H1 (cell line): ENCODE data around the gene YLPM1. TPM values are rescaled to one million over a fixed set of nuclear protein-coding genes. Genes with fewer than 3 reads are reported as not detected.

ENCODE experiments used
- CTCF ChIA-PET: fragments of 300-600 bp; sonication (Branson Sonifier 250); formaldehyde crosslinking; loops from one replicate; lab custom pipeline; 2021; ENCODE audit not compliant: partially characterized antibody; lab: Charles Lee
- POLR2A ChIA-PET: fragments of 300-600 bp; sonication (Branson Sonifier 250); formaldehyde crosslinking; loops from one replicate; lab custom pipeline; 2021; ENCODE audit warnings: inconsistent platforms; ENCODE audit not compliant: partially characterized antibody; lab: Charles Lee
- DNase-seq, 2 experiments: peaks; one replicate each; pipeline versions ENCODE4 v3.0.0 to v3.0.0-alpha.2; 2010 to 2022; ENCODE audit warnings: low spot score in 2 of 2, low read depth in 1 of 2, mixed read lengths in 1 of 2
- FAIRE-seq: peaks from 2 replicates; lab custom pipeline; 2011; peaks lifted over from hg19 to GRCh38; lab: Jason Lieb, UNC
- H2AFZ ChIP-seq: 2 replicates; pipeline ENCODE4 v1.8.1; 2012; ENCODE audit warnings: low read length, inconsistent platforms
- H2AK5ac ChIP-seq: 2 replicates; pipeline ENCODE4 v1.6.1; 2013; ENCODE audit warnings: low read depth, low read length
- H2BK120ac ChIP-seq: replicated peaks from 2 replicates; pipeline ENCODE3; 2013; ENCODE audit warnings: low read depth, low read length, inconsistent platforms
- H2BK12ac ChIP-seq: 2 replicates; pipeline ENCODE4 v1.6.1; 2013; ENCODE audit warnings: low read depth, low read length
- H2BK15ac ChIP-seq: 2 replicates; pipeline ENCODE4 v1.6.1; 2013; ENCODE audit warnings: low read length
- H2BK20ac ChIP-seq: 2 replicates; pipeline ENCODE4 v1.6.1; 2013; ENCODE audit warnings: low read length
- H2BK5ac ChIP-seq: 2 replicates; pipeline ENCODE4 v1.6.1; 2013; ENCODE audit warnings: low read depth, low read length
- H3K14ac ChIP-seq: 2 replicates; pipeline ENCODE4 v1.6.1; 2013; ENCODE audit warnings: inconsistent platforms; ENCODE audit not compliant: insufficient read length
- H3K18ac ChIP-seq: 2 replicates; pipeline ENCODE4 v1.6.1; 2013; ENCODE audit warnings: low read length; ENCODE audit errors: extremely low read depth
- H3K23ac ChIP-seq: 2 replicates; pipeline ENCODE4 v1.6.1; 2013; ENCODE audit warnings: inconsistent platforms; ENCODE audit not compliant: insufficient read length
- H3K23me2 ChIP-seq: 2 replicates; pipeline ENCODE4 v1.6.1; 2013; ENCODE audit warnings: low read depth, low read length
- H3K27ac ChIP-seq: 2 replicates; pipeline ENCODE4 v1.6.1; 2011; ENCODE audit warnings: low read depth, low read length, inconsistent platforms
- H3K27me3 ChIP-seq, 4 experiments: replicated peaks in 1 of 4; 1 replicate in 1 of 4; 2 replicates in 3 of 4; pipeline versions ENCODE4 v1.6.1 to v1.8.1; 2011 to 2013; ENCODE audit warnings: low read length in 3 of 4, mild to moderate bottlenecking in 3 of 4, inconsistent platforms in 2 of 4, mixed read lengths in 2 of 4, moderate library complexity in 1 of 4; ENCODE audit not compliant: control insufficient read depth in 3 of 4, insufficient read depth in 3 of 4; ENCODE audit errors: extremely low read depth in 1 of 4
- H3K36me3 ChIP-seq, 4 experiments: 2 replicates each; pipeline versions ENCODE4 v1.6.1 to v1.8.1; 2011 to 2013; ENCODE audit warnings: mild to moderate bottlenecking in 4 of 4, low read length in 3 of 4, moderate library complexity in 2 of 4, control low read depth in 1 of 4, inconsistent platforms in 1 of 4; ENCODE audit not compliant: insufficient read depth in 4 of 4, control insufficient read depth in 2 of 4
- H3K4ac ChIP-seq: replicated peaks from 2 replicates; pipeline ENCODE3; 2013; ENCODE audit warnings: low read length, low read depth, mixed read lengths, inconsistent platforms; ENCODE audit not compliant: insufficient read length
- H3K4me1 ChIP-seq, 4 experiments: replicated peaks in 1 of 4; 1 replicate in 1 of 4; 2 replicates in 3 of 4; pipeline versions ENCODE4 v1.6.1 to v1.8.1; 2011 to 2013; ENCODE audit warnings: low read length in 3 of 4, inconsistent platforms in 2 of 4, mixed read lengths in 1 of 4; ENCODE audit not compliant: insufficient read depth in 4 of 4, control insufficient read depth in 3 of 4
- H3K4me2 ChIP-seq, 2 experiments: 2 replicates each; pipeline versions ENCODE4 v1.6.1 to v1.8.1; 2011 to 2013; ENCODE audit warnings: low read depth in 2 of 2, low read length in 2 of 2, control low read depth in 1 of 2, inconsistent platforms in 1 of 2, mild to moderate bottlenecking in 1 of 2; ENCODE audit not compliant: insufficient read depth in 1 of 2
- H3K4me3 ChIP-seq, 4 experiments: fragments of 200-600, 300-600 bp in 1 of 4; sonication (generic), shearing (Covaris generic), sonication (Bioruptor Twin) in 1 of 4; 2 replicates each; pipeline versions ENCODE4 v1.5.1 to v1.8.1; 2011 to 2016; ENCODE audit warnings: low read length in 4 of 4, low read depth in 3 of 4, control low read depth in 2 of 4, inconsistent platforms in 2 of 4, mild to moderate bottlenecking in 2 of 4, mixed read lengths in 1 of 4, moderate library complexity in 1 of 4; ENCODE audit not compliant: insufficient read depth in 2 of 4; ENCODE audit errors: extremely low read depth in 1 of 4
- H3K56ac ChIP-seq: replicated peaks from 2 replicates; pipeline ENCODE3; 2013; ENCODE audit warnings: low read depth, mild to moderate bottlenecking, mixed read lengths, low read length, inconsistent platforms; ENCODE audit not compliant: insufficient read length
- H3K79me1 ChIP-seq: 2 replicates; pipeline ENCODE4 v1.6.1; 2013; ENCODE audit warnings: low read depth, low read length, control low read depth
- H3K79me2 ChIP-seq, 2 experiments: 2 replicates each; pipeline versions ENCODE4 v1.6.1 to v1.8.1; 2012 to 2013; ENCODE audit warnings: low read length in 2 of 2, mild to moderate bottlenecking in 2 of 2, inconsistent platforms in 1 of 2; ENCODE audit not compliant: insufficient read depth in 2 of 2, control insufficient read depth in 1 of 2
- H3K9ac ChIP-seq, 4 experiments: replicated peaks in 1 of 4; 1 replicate in 1 of 4; 2 replicates in 3 of 4; pipeline versions ENCODE4 v1.6.1 to v1.8.1; 2011 to 2013; ENCODE audit warnings: low read depth in 3 of 4, low read length in 3 of 4, control low read depth in 2 of 4, mild to moderate bottlenecking in 2 of 4, moderate library complexity in 2 of 4, inconsistent platforms in 1 of 4; ENCODE audit errors: extremely low read depth in 1 of 4
- H3K9me3 ChIP-seq, 2 experiments: 2 replicates each; pipeline versions ENCODE4 v1.6.1 to v1.8.1; 2012 to 2013; ENCODE audit warnings: mild to moderate bottlenecking in 2 of 2, moderate library complexity in 2 of 2, control low read depth in 1 of 2, inconsistent platforms in 1 of 2, low read depth in 1 of 2, low read length in 1 of 2, mixed read lengths in 1 of 2; ENCODE audit not compliant: insufficient read depth in 2 of 2
- H4K20me1 ChIP-seq, 2 experiments: replicated peaks in 1 of 2; 2 replicates each; pipeline versions ENCODE3 to v1.8.1; 2011 to 2013; ENCODE audit warnings: inconsistent platforms in 2 of 2, low read length in 2 of 2, mild to moderate bottlenecking in 1 of 2; ENCODE audit not compliant: insufficient read depth in 2 of 2, control insufficient read depth in 1 of 2
- H4K5ac ChIP-seq: 2 replicates; pipeline ENCODE4 v1.6.1; 2013; ENCODE audit warnings: low read length, low read depth, mixed read lengths, inconsistent platforms; ENCODE audit not compliant: insufficient read length
- H4K8ac ChIP-seq: 2 replicates; pipeline ENCODE4 v1.8.0; 2013; ENCODE audit warnings: mild to moderate bottlenecking, moderate library complexity, low read length, inconsistent platforms; ENCODE audit not compliant: insufficient read depth; ENCODE audit errors: extremely low read depth
- H4K91ac ChIP-seq: replicated peaks from 2 replicates; pipeline ENCODE3; 2013; ENCODE audit warnings: low read length, mixed read lengths, inconsistent platforms; ENCODE audit not compliant: insufficient read length
- BCL11A ChIP-seq, 2 experiments: IDR thresholded peaks; one replicate each; pipeline ENCODE4 v1.6.1; 2011; ENCODE audit warnings: low read depth in 2 of 2, low read length in 2 of 2, mild to moderate bottlenecking in 2 of 2
- BRCA1 ChIP-seq: IDR thresholded peaks from 2 replicates; pipeline ENCODE4 v1.6.1; 2012; ENCODE audit warnings: low read depth, low read length, improper control_type of control experiment
- RAD21 ChIP-seq, 2 experiments: IDR thresholded peaks in 1 of 2; conservative IDR thresholded peaks in 1 of 2; 2 replicates each; pipeline ENCODE4 v1.6.1; 2011; ENCODE audit warnings: low read depth in 2 of 2, low read length in 2 of 2, improper control_type of control experiment in 1 of 2, inconsistent platforms in 1 of 2, mild to moderate bottlenecking in 1 of 2, moderate library complexity in 1 of 2
- WGBS, 2 experiments: shearing (Covaris generic) in 1 of 2; methylation state at CpG; one replicate each; pipeline versions ENCODE4 v1.1.6 to v1.1.7; 2013 to 2015; ENCODE audit warnings: low lambda C conversion rate in 2 of 2, mixed read lengths in 2 of 2, inconsistent platforms in 1 of 2, low coverage in 1 of 2, missing lambda C conversion rate in 1 of 2; ENCODE audit not compliant: insufficient replicate concordance in 2 of 2, insufficient coverage in 1 of 2, insufficient read length in 1 of 2; ENCODE audit errors: extremely low coverage in 1 of 2, missing lambda C conversion rate in 1 of 2; 5-methylcytosine and 5-hydroxymethylcytosine counted together
- polyA plus RNA-seq, 7 experiments: library from polyadenylated mRNA; depleted of rRNA in 3 of 7; stranded (reverse) in 5 of 7; unstranded in 2 of 7; fragments of >200 nt in 5 of 7; fragments of 200-250 nt in 2 of 7; gene quantifications; 1 replicate in 5 of 7; 2 replicates in 1 of 7; 4 replicates in 1 of 7; pipeline versions ENCODE4 v1.2.1 to v1.2.3, GENCODE V29; 2011 to 2013; ENCODE audit warnings: missing spikeins in 2 of 7, mixed read lengths in 2 of 7
- total RNA-seq: library from RNA; stranded (reverse); fragmentation: NEBNext Ultra II Directional; extraction: Animal tissue kit (Norgen Biotek cat#: 25700); gene quantifications from 2 replicates; pipeline ENCODE4 v1.2.1, GENCODE V29; 2021

Gene YLPM1
- total and polyA plus RNA-seq, 2 of the 8 experiments (the other 6 are each of a cell fraction or from before 2014, with no cell fraction given), result 13.5 to 71.7 TPM

- Histone ChIP-seq H3K56ac (no peak overlapping the region), H4K91ac (no peak overlapping the region), H2BK120ac (no peak overlapping the region), H3K27me3 (no peaks in the 10 kb centered on the region), H2AK5ac (no peak overlapping the region), H2BK5ac (no peak overlapping the region), H3K23me2 (no peaks in the 10 kb centered on the region), H3K14ac (no peak overlapping the region), H3K4me3 (no peak overlapping the region), H3K4ac (no peak overlapping the region), H2BK15ac (no peak overlapping the region), H4K8ac (no peak overlapping the region), H4K5ac (no peak overlapping the region), H3K18ac (no peak overlapping the region), H3K79me2 (no peaks in the 10 kb centered on the region), H2BK12ac (no peak overlapping the region), H3K9ac (no peak overlapping the region), H3K4me1 (no peaks in the 10 kb centered on the region), H3K4me2 (no peak overlapping the region), H3K9me3 (no peaks in the 10 kb centered on the region), H3K36me3 (peaks cover 13 to 64% (median 32%) of the 10 kb centered on the region in 4 experiments), H3K23ac (no peak overlapping the region), H2BK20ac (no peak overlapping the region), H3K79me1 (no peaks in the 10 kb centered on the region), H2AFZ (no peak overlapping the region), H3K27ac (no peak overlapping the region), H4K20me1 (peaks cover 0 to 2% of the 10 kb centered on the region in 2 experiments)
- ChIA-PET POLR2A (no interaction called here), CTCF (interaction anchor here (1.2 kb wide), 1 partner anchor 102 kb away, joined by 3 read pairs; no protein-coding TSS in a partner anchor)
- FAIRE-seq, result no peak
- 92% methylated on average over 7 of the region's 7 CpGs; no CpG with 5 or more reads in 1 of the 2 experiments for WGBS, 2 experiments
- no peak for DNase-seq
- no peak for TF ChIP-seq RAD21 (IDR thresholded peaks at IDR 0.05 in 1 of 2, conservative IDR thresholded peaks at IDR 0.05 in 1 of 2; ENCODE audit: low read depth in 2 of 2, low read length in 2 of 2)
- TF ChIP-seq BRCA1, result no peak
- TF ChIP-seq BCL11A (IDR thresholded peaks at IDR 0.05; ENCODE audit: low read depth in 2 of 2, low read length in 2 of 2), result no peak
These were observed 44.9 kb downstream of the YLPM1 start for GRCh38 chr14:74807853-74808545.
